Neural cell (in vitro differentiated cells): ENCODE results near the gene S100A12.
"Not testable (repeated sequence)": the region's sequence is repeated elsewhere in the genome, so short reads cannot be mapped to it uniquely, and the experiment has no call there.

Source experiments
- CTCF ChIP-seq: fragments of 450-650 bp; IDR thresholded peaks from 2 replicates; pipeline ENCODE4 v1.5.1; 2014; ENCODE audit warnings: antibody characterized with exemption, mild to moderate bottlenecking, moderate library complexity; ENCODE audit not compliant: poor library complexity, severe bottlenecking
- EZH2 ChIP-seq: fragments of 200-600, 300-800 bp; shearing (Covaris generic), sonication (generic); IDR thresholded peaks from 2 replicates; pipeline ENCODE4 v1.6.1; 2014; ENCODE audit warnings: antibody characterized with exemption, low read length, borderline replicate concordance, mild to moderate bottlenecking; ENCODE audit not compliant: insufficient read depth, poor library complexity, severe bottlenecking
- POLR2AphosphoS5 ChIP-seq: IDR thresholded peaks from 2 replicates; pipeline ENCODE4 v1.6.1; 2012

GRCh38 chr1:153419436-153419793 is 44.0 kb upstream of the S100A12 start:
- not testable (repeated sequence) for TF ChIP-seq EZH2, CTCF, POLR2AphosphoS5
